Stimulated activated CD8-positive, alpha-beta memory T cell treated with anti-CD3 and anti-CD28 coated beads, Interleukin-7, amount 100 ng/mL, for 4 hours (primary cell): ENCODE measurements around the gene SCLY.

Experiments
- DNase-seq, 2 donors: peaks; one replicate each; pipeline ENCODE4 v3.0.0-alpha.2; 2020; ENCODE audit warnings: low read depth in 2 of 2

The SCLY gene

DNA sequence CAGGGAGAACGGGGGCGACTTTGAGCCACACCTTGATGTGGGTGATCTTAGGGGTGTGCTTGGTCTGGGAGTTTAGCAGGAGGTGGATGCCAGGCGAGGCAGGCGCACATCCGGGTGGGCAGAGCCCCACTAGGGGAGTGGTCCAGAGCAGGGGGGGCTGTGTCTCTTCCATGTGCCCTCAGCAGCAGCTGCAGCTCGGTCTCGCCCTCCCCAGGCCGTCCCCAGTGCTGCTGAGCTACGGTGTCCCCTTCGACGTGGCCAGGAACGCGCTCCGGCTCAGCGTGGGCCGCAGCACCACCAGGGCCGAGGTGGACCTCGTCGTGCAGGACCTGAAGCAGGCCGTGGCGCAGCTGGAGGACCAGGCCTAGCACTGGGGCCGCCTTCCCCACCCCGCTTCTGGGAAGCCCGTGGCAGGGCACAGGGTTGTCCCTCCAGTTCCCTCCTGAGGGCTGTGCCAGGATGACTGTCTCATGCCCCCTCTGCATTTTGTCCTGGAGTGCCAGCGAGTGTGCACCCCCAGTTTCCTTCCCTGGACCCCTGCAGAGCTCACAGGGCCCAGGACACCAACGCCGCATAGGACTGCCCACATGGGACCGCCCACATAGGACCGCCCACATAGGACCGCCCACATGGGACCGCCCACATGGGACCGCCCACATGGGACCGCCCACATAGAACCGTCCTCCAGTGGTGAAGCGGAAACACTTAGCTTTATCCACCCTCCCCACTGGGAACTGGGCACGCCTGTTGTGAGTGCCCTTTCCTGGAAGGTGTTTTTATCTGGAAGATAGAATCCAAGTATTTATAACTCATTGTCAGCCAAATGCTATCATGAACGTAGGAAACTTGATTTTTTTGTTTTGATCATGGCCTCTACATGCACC is 37.4 kb downstream of the SCLY start:
- no peak for DNase-seq

DNA sequence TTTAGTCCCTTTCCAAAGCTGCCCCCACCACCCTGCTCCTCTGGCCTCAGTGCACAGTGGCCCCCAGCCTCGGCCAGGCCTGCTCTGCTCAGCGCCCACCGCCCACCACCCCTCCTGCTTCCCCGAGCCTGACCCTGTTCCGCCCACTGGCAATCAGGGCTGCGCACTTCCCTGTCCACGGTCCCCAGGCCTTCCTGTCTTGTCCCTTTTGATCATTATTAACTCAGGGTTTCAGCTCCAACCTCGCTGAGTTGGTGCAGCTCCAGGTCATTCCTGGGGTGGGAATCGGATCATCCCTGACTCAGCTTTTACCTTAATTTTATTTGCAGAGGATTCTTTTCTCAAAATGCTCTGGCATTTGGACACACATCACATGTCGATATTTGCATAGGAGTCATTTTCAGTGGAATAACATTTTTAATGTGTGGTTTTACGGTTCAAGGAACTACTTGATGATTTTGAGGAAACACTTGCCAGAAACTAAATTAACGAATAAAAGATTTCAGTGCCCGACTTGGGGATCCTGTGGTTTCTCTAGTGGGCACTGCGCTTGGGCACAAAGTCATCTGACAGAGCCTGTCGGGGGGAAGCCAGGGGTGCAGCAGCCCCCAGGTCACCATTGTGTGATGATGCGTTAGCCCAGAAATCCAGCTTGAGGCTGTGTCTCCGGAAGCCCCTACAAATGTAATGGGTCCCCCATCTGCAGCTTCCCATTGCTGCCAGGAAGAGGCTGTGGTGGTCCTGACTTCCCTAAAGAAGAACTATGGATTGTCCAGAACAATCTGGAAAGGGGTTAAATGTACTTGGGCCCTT is 38.3 kb downstream of the SCLY start:
- no peak for DNase-seq

DNA sequence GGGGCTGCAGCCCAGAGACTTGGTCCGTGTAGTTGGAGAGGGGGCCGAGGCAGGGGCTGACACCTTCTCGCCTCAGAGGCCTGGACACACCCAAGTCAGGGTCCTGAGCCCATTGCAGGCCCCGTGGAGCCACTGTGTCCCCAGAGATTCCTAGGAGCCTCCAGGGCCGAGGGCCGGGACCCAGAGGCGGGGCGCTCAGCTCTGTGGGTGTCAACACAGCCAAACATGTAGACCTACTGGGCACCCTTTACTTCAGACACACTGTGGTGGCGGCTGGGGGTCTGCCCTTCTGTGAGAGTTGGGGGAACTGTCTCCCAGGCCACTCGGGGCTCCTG is 38.9 kb downstream of the SCLY start:
- no peak for DNase-seq

DNA sequence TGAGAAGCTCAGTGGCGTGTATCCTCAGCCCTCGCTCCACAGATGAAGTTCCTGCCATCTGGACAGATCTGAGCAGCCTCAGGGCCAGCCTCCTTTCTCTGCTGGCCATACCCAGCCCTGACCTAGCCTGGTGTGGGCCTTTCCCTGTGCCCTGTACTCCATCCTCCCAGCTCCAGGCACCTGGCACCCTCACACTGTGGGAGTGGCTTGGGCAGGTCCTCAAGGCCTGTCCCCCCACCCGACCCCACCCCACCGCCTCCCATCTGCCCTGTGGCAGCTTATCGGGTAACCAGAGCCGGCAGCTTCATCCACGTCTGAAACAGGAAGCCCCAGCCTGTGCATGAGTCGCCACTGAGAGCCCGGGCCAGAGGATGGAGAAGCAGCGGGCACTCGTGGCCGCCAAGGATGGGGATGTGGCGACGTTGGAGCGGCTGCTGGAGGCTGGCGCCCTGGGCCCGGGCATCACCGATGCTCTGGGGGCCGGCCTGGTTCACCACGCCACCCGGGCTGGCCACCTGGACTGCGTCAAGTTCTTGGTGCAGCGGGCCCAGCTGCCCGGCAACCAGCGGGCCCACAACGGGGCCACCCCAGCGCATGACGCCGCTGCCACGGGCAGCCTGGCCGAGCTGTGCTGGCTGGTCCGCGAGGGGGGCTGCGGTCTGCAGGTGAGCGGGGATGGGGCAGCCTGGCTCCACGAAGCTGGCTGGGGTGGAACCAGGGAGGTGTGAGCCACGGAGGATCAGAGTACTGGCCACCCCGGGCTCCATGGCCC is 39.4 kb downstream of the SCLY start, which contains the start of gene ESPNL:
Gene ESPNL (plus strand): TSS at position 292 of the 772 bp plus-strand sequence. CDS start 80 bp downstream, at position 372.
- no peak for DNase-seq

DNA sequence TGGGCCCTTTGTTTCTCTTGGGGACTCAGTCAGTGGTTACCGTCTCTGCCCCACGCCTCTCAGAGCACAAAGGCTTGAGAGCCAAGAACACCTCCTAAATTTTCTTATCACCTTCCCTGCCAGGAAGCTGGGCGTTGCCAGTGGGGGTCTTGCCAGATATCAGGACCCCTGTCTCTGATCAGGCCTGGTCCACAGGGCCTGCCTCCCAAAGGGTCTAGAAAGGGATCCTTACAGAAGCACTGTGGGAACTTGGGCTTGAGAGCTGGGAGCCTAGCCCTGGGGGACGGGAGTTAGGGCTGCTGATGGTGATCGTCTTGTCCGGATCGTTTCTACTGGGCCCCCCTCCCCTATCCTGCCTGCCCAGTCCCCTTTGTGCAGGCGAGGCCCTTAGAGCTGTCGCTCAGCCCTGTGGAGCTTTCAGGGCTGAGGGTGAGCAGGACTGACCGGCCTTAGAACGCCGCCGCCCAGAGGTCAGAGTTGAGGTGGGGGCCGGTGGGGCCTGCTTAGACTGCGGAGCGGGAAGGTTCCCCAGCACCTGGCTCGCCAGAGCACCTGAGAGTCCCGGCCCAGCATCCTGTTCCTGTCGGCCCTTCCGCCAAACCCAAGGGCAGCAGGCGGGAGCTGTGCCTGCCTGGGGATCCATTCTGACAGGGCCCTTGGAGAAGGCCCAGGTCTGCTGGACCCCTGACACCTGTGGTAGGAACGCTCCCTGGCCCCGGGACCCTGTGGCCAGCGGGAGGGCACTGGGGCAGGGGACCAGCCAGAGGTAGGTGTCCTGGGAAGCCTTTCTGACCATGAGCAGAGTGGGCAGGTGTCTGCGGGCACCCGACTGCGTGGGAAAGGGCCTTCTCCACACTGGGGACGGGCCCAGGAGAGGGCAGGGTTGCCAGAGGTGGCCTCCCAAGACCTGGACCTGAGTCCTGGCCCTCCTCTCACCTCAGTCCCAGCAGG is 40.3 kb downstream of the SCLY start:
- DNase-seq = no peak

DNA sequence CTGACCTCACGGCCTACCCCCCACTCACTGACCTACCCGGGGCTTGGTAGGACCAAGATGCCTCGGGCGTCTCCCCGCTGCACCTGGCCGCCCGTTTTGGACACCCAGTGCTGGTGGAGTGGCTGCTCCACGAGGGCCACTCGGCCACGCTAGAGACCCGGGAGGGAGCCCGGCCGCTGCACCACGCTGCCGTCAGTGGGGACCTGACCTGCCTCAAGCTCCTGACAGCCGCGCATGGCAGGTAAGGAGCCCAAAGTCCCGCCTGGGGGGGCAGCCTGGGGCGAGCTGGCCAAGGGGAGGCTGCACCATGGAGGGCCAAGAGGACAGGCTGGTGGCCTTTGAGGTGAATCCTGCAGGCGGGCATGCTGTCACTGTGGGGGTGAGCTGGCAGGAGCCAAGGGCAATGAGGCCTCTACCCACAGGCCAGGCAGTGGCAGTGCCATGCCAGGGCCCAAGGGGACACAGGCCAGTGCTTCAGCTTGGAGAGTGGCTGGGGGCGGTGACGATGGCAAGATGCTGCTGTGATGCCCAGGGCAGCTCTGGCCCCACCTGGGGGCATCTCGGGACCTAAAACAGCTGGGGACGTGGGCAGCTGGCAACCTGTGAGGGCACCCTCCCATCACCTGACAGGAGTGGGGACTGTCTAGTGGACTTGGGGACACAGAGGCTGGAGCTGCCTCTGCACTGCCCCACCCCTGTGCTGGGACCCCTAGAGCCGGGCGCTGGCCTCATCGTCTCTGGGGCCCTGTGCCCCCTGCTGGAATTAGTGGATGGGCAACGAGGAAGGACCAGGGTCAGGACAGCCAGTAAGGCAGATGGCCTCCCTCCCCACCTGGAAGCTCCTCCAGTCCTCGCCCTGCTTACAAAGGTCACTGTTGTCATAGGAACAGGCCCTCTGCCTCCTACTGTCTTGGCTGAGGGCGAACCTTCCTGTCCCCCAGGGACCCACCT is 41.4 kb downstream of the SCLY start:
- no peak for DNase-seq

DNA sequence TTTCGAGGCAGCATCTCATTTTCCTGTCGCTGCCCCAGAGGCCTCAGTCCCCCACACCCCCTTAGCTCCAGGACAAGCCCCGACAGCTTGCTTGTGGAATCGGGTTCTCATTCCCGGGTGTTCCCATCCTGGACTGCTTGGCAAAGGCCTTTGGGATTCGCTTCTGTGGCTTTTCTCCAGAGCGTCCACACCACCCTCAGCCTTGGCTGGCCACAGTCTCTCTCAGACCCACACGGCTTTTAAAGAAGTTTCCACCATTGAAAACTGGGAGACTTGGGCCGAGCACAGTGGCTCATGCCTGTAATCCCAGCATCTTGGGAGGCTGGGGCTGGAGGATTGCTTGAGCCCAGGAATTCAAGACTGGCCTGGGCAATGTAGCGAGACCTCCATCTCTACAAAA is 42.1 kb downstream of the SCLY start:
- no peak for DNase-seq

DNA sequence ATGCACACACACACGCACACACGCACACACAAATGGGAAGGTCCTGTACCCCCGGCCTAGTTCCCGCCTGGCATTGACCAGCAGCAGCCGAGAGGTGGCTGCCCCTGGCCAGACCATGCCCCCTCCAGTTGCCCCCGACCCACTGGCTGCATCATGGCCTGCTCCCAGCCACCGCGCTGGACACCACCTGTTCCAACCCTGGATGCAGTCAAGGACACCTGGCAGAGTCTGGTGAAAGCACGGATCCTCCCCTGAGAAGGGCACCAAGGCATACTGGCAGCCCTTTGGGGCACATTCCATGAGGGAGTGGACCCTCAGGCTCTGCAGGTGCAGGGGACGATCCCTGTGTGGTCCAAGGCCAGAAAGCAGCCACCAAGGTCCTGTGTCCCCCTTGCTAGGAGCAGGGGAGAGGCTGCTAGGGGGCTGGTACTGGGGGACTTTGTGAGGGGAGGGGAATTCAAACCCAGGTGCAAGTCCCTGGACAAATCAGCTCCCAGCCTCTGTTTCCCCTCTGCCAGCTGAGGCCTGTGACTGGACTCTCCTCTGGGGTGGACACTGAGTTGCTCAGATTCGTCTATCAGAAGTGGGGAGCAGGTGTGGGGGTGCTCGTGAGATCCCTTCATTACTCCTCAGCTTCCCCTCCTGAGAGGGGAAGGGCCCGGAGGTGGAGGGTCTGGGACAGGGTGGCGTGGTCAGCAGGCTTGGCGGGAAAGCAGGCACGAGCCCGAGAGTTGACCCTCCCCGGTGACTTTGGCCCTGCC is 42.8 kb downstream of the SCLY start:
- DNase-seq = no peak

DNA sequence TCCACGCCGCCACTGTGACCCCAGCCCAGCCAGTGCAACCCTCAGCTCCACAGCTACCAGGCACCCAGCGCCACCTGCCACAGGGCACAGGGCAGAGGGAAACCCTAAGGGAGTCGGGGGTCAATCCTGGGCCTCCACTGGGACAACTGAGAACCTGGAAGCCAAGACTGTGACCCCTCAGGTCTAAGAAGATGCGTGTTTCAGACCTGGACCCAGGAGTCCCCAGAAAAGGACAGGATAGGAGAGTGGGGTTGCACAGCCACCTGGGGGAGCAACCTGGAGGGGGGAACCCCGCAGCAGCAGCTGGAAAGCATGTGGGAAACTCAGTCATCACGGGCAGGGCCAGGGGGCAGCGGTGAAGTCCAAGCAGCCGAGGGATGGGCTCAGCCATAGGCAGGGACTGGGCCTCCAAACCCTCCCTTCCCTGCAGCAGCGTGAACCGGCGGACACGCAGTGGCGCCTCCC is 43.5 kb downstream of the SCLY start:
- DNase-seq = no peak

DNA sequence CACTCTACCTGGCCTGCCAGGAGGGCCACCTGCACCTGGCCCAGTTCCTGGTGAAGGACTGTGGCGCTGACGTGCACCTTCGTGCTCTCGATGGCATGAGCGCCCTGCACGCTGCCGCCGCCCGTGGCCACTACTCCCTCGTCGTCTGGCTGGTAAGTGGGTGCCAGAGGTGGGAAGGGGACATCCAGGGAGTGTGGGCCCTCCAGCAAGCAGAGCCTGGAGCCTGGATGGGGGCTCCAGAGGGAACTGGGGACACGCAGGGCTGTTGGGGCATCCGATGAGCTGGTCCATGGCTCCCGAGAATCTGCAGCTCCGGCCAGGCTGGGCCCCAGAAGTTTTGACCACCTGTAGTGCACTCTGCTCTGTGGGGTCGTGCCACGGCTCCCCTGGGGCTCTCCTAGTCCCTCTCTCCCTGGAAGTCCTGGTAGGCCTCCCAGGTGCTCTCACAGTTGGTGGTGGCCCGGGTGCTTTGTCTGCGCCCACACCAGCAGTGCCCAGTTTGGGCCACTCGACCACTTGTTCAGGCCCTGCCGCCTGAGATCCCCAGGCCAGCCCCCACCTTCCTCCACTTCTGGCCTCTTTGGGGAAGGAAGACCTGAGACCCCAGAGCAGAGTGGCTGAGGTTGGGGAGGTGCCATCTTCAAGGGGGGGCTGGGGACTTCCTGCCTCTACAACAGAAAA is 44.0 kb downstream of the SCLY start:
- DNase-seq = no peak

DNA sequence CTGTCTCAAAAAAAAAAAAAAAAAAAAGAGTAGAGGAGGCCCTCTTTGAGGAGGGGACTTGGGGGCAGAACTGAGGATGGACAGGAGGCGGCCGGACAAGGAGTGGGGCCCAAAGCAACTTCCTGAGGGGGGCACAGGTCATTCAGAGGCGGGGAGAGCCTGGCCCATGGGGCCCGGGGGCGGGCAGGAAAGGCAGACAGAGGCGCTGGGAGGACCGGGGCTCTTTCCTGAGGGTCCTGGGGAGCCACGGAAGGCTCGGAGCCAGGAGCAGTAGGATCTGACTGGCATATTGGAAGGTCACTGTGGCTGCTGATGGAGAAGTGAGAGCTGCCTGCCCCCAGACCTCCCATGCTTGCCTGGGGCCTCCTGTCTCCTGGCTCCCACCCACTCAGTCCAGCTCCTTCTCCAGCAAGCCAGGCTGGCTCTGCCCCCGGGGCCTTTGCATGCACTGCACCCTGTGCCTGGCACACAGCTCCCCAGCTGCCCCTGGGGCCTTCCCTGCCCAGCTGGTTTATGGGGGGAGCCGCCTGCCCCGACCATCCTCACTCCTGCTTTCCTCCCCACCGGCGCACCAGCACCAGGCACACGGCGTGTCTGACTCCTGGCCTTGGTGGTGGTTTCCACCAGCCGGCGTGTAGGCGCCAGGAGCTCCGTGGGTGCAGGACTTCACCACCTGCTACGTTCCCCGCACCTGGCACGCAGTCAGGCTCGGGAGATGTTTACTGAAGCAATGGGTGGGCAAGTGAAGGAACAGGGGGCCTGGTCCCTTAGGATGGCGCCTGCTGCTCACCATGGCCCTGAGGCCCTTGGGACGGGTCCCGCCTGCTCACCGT is 44.9 kb downstream of the SCLY start:
- DNase-seq = no peak

DNA sequence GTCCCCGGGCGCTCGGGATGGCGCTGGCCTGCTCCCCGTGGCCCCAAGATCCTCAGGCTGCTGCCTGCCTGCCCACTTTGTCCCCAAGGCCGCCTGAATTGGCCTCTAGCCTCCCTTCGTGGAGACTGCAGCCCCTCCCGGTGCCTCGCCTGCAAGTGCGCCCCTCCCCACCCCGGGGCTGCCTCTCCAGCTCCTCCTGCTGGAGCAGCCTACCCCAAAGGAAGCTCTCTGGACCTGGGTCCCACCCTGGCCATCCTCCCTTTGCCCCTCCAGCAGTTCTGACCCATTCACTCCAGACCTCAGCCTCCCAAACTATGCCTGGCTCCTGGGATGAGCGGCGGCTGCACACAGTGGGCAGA is 45.5 kb downstream of the SCLY start:
- DNase-seq = no peak

DNA sequence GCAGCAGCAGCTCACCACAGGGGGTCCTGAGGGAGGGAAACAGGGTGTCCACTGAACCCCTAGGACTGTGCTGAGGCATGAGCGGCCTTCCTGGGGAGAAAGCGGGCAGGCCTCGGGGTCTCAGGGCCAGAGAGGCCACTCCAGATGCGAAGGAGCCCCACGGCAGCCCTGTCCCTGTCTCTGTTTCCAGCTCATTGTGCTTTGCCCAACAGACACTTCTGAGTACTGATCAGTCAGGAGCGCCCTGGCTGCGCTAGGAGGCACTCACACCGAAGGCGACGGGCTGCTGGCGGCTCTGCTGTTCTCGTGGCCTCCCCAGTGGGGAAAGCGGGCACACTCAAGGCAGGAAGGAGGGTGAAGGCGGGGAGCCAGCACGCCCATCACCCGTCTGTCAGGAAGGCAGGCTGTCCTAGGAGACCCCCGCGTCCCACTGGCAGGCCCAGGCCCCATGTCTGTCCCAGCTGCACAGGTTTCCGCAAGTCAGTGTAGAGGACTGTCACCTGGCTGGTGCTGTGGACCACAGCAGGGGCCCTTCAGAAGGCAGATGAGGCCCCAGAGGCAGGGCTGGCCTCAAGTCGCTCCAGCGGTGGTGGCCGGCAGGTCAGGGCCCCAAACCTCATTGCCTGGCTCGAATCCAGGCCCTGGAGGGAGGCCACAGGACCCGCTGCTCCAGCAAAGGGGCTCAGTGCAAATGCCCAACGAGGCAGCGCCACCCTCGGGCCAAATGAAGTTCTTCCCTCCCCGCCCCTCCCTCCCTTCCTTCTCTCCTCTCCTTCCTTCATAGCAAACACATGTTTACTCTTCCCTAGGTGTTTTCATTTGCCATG is 46.1 kb downstream of the SCLY start:
- DNase-seq = no peak

DNA sequence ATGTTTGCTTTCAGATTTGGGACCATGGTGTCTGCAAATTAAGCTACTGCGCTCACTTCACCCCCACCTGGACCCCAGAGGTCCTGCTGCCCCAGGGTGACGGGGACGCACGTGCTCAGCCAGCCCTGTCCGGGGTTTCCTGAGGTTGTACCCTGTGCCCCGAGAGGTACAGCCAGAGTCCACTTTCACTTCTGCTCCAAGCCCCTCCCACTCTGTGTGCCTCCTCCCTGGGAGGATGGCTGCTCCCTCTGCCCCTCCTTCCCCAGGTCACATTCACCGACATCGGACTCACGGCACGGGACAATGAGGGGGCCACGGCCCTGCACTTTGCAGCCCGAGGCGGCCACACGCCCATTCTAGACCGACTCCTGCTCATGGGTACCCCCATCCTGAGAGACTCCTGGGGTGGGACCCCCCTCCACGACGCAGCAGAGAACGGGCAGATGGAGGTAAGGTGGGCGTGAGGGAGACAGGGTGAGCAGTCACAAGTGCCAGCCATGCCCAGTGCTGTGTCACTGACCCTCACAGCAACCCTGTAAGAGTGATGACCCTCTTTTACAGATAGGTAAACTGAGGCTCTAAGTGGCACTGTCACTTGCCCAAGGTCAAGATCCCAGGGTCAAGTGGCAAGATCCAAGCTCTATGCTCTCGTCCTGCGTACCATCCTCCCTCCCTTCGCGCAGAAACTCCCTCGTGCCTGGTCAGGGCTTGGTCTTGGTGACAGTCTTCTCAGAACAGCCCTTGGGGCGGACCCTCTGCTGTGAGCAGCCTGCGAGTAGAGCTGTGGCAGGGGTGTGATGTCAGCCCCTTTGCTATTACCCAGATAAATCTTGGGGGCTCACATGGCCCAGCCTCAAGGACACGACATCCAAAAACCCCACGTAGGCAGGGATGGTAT is 47.0 kb downstream of the SCLY start:
- DNase-seq = no peak

DNA sequence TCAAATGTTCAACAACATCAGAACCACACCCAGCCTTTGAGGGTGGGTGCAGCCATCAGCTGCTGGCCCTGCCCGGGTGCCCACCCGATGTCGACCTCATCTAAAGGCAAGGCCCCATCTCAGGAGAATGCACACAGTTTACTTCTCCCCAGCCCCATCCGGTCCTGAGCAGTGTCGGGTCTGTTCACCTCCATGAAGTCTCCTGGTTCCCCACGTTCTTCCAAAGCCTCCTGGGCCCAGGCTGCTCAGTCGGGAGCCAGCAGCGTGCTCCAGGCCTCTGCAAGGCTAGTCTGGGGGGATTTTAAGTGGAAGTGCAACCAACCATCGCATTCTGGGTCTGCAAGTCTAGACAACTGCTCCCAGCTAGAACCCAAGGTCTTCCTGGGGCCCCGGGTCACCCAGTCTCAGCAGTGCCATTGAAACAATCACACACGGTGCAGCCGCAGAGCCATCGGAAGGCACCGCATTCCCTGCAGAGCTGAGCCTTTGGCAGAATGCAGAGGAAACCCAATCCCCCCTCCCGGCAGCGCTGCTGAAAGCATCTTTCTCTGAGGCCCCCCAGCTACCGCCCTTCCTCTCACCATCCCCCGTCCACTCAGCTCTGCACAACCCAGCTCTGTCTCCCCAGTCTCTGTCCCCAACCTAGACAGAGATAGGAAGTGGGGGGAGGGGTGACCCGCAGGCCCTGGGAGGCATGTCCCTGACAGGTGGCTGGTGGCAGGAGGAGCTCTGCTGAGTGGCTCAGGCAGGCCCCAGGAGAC is 47.8 kb downstream of the SCLY start:
- DNase-seq = no peak
